GM20000 (cell line): ENCODE measurements around the gene TMEM80.

Experiments
- DNase-seq: peaks from one replicate; pipeline ENCODE4 v3.0.0; 2012; ENCODE audit warnings: low spot score
- CTCF ChIP-seq: IDR thresholded peaks from 2 replicates; pipeline ENCODE4 v1.5.1; 2012; ENCODE audit warnings: mild to moderate bottlenecking, control low read depth; ENCODE audit errors: extremely low read depth, missing control alignments

The TMEM80 gene

GRCh38 chr11:698493-699115 lies 3.0 kb downstream of the TMEM80 start:
- TF ChIP-seq CTCF: no peak
- no peak for DNase-seq

- TF ChIP-seq CTCF: no peak
- no peak for DNase-seq
Observed at GRCh38 chr11:699116-699508, 3.5 kb downstream of the TMEM80 start.

- TF ChIP-seq CTCF: no peak
- no peak for DNase-seq
Observed at GRCh38 chr11:699753-700152, 4.1 kb downstream of the TMEM80 start.

GRCh38 chr11:701741-702461 lies 6.3 kb downstream of the TMEM80 start:
- TF ChIP-seq CTCF: no peak
- no peak for DNase-seq

- DNase-seq: no peak
- TF ChIP-seq CTCF: no peak
Observed at GRCh38 chr11:702462-703461, 7.1 kb downstream of the TMEM80 start.

- DNase-seq: no peak
- TF ChIP-seq CTCF: no peak
Observed at GRCh38 chr11:703506-703905, 7.9 kb downstream of the TMEM80 start.
